Suppressor macrophage treated with lipopolysaccharide for 4 hours (primary cell): ENCODE data around the gene JPH3.
"Not testable (repeated sequence)": the region's sequence is repeated elsewhere in the genome, so short reads cannot be mapped to it uniquely, and the experiment has no call there.

ENCODE experiments used
- DNase-seq: peaks from one replicate; pipeline ENCODE4 v3.0.0-alpha.2; 2020

The JPH3 gene

DNA sequence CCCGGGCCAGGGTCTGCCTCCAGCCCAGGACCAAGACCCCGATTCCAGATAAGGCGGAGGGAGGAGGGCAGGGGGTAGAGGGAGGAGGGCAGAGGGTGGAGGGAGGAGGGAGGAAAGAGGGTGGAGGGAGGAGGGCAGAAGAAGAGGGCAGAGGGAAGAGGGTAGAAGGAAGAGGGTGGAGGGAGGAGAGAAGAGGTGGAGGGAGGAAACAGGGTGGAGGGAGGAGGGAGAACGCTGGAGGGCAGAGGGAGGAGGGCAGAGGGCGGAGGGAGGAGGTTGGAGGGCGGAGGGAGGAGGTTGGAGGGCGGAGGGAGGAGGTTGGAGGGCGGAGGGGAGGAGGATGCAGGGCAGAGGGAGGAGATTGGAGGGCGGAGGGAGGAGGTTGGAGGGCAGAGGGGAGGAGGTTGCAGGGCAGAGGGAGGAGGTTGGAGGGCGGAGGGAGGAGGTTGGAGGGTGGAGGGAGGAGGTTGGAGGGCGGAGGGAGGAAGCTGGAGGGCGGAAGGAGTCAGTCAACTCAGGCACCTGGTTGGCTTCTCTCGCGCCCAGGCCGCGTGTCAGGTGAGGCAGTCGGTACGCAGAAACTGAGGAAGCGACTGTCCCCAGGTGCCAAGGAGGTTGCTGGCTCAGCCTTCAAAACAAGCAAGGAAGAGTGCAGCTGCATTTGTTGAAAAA is 98.2 kb downstream of the JPH3 start:
- DNase-seq = no peak

DNA sequence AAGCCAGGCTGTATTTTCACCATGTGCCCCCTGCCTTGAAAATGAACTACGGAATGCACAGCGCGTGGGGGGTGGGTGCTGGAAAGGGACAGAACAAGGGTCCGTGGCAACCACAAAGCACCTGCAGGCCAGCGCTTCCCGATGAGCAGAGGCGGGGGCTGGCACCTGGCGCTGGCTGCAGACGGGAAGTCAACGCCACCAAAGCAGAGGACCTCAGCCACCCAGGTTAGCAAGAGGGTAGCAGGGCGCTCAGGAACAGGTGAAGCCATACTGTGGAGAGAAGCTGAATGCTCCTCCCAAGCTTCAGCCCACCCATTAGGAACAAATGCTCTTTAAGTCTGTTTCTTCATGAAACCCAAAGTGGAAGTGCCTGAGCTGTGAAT is 98.8 kb downstream of the JPH3 start:
- no peak for DNase-seq

DNA sequence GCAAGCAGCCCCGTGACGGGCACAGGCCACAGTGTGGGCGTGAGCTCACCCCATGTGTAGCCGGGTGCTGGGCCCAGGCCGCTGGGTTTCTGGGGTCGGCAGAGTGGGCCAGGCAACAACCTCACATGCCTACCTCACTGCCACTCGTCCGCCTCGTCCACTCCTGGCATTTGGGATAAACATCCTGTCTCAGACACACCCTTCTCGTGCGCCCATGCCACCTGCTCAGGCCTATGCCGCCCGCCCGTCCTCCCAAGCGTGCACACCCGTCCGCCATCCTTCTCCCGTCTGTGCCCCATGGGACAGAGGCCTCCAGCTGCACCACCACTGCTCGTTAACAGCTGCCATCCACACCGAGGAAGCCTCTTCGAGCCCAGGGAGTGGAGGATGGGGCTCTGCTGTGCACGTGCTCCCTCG is 99.2 kb downstream of the JPH3 start:
- no peak for DNase-seq

DNA sequence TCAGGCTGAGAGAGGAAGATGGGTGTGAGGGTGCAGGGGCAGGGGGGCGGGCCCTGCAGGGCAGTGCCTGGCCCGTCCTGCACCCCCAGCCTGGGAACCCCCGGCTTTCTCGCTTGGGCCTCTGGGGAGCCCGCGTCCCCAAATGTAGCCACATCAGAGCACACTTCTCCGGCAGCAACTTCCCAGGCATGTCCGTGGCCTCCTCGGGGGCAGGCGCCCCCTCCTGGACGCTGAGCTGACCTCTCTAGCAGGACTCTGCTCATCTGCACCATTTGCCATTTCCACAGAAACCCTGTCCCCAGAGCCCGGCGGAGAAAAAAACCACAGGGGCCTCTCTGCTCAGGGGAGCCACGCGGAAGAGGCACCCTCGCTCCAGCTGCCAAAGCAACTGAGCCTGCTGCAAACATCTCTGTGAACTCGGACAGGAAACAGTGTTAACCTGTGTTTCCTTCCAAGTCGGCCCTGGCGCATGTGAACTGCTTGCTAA is 100.1 kb downstream of the JPH3 start:
- DNase-seq = peak; percentile 39

DNA sequence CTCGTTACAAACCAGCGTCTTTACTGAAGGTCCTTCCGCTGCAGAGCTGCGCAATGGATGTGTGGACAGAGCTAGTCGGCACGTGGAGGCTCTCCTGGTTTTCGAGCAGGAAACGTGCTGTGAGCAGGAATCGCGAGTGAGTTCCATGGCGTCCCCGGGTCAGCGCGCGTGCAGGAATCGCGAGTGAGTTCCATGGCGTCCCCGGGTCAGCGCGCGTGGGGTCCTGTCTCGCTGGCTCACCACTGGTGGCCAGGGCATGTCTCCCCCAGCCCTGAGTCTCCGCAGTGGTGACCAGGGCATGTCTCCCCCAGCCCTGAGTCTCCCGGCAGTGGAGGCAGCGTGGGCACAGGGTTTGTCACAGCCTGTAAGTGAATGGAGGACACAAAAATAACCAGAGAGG is 100.8 kb downstream of the JPH3 start:
- DNase-seq = no peak

DNA sequence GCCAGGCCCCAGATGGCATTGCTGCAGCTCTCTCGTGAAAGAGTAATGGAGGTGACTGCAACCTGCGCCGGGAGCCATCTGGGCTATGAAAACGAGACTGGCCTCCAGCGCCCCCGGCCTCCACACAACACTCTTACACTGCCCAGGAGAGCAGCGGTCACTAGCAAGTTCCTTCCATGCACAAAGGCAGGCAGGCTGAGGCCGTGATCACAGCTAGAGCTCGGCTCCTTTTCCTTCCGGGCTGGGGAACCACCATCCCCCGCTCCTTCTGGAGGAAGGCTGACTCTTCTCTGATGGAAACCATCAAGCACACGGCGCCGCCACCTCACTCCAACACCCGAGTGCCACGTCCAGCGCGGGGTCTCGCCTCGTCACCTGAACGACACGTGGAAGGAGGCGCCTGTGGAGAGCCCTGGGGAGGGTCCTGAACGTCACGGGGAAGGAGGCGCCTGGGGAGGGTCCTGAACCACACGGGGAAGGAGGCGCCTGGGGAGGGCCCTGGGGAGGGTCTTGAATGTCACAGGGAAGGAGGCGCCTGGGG is 101.6 kb downstream of the JPH3 start:
- DNase-seq = no peak

DNA sequence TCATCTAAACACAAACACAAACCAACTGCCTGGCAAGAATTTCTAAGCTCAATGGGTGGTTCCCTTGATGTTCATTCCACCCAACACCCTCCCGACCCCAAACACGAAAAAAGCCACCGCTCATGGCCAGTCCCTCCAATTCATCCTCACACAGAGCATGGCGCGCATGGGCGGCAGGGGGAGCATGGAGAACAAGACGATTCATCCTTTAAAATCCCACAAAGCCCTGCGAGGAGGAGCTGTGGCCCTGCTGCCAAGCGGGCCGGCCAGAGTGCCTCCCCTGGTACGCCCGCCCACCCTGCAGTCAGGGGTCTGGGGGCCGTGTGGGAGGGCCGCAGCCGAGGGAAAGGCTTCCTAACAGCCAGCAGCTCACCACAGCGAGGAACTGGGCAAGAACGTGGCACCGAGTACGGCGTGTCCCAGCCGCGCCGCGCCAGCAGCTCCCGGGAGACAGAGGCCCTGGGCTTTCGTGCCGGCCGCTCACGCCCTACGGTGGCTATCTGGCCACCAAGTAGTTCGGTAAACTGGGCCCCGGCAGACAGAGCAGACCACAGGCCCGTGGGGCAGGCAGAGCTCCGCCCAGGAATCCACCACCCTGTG is 102.5 kb downstream of the JPH3 start:
- DNase-seq = no peak

DNA sequence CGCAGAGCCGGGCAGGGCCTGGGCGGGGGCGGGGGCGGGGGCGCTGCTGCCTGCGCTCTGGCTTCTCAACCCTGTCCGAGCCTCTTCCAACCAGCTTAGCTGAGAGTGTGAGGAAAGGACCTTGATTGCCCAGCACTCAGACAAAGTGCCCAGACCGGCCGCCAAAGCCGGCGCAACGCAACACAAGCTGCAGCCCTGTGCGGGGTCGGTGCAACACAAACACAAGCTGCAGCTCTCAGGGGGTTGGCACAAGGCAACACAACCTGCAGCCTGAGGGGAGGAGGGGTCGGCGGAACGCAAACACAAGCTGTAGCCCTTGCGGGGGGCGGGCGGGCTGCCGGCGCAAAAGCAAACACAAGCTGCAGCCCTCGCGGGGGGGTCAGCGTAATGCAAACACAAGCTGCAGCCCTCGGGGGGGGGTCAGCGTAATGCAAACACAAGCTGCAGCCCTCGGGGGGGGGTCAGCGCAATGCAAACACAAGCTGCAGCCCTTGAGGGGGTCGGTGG is 103.5 kb downstream of the JPH3 start:
- no peak for DNase-seq

DNA sequence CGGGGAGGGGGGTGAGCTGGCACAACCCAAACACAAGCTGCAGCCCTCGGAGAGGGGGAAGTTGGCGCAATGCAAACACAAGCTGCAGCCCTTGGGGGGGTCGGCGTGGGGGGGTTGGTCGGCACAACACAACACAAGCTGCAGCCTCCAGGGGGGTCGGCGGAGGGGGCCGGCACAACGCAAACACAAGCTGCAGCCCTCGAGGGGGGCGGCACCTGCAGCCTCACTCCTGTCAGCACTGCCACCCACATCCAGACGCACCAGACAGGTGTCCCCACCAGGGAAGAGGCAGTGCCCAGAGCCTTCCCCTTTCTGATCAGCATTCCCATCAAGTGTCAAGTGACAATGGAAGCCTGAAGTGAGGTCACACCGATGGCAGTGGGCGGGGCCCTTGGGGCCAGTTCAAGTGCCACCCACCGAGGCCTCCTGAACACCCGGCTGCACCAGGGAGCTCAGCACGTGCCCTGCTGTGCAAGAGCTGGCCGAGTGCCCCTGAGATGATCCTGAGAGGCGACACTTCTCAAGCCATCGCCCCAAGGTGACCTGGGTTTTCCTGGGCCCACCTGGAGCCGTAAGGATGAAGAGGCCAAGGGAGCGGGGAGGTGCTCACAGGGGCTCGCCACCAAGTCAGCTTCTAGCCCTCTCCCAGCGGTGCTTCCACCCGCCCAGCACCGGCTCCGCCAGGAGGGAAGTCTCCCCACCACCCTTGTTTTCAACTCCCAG is 104.1 kb downstream of the JPH3 start:
- no peak for DNase-seq

DNA sequence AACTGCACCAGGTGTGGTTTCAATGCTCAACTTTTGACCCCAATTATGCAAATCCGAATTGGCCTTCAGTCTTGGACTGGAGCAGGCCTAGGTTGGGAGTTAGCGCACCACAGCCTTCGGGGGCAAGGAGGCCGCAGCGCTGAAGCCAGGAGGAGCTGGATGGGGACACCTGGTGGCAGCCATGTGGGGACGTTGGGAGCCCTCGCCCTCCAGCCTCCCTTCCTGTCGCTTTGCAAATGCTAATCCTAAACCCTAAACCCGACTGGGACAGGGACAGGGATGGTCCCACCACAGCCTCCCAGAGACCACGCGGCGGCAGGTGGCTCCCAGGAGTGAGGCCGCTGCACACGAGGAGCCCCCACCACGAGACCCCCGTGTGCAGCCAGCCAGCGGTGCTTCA is 104.8 kb downstream of the JPH3 start:
- no peak for DNase-seq

DNA sequence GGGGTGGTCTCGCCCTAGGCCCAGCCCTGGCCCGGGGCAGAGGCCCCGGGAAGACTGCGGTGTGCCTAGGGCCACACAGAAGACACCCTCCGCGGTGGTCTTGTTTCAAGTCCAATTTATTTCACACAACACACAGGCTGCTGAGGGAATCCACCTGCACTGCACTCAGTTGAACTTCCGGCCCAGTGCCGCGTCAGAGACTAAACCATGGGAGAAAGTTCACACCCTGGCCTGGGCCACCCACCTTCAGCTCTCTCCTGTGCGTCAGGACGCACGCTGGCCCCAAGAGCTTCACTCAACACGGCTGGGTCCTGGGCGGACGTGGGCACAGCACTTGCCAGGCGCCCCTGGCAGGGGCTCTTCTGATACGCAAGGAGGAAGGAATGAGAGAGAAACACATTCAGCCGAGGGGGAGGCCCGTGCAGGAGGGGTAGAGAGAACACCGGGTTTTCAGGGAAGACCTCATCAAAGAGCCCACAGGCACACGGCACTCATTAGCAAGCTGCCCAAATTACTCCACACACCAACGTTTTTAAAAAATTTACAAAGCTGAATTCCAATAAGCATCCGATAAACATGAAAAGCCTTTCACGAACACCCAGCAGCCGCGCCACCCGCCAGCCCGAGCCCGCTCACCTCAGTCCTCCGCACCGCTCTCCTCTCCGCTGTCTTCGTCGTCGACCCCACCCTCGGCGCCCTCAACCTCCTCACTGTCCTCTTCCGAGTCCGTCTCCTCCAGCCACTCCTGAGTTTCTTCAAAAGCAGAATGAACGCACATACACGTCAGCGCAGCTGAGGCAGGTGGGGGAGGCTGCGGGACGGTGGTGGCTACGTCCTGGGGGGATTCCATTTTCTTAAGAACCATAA is 105.6 kb downstream of the JPH3 start:
- no peak for DNase-seq

DNA sequence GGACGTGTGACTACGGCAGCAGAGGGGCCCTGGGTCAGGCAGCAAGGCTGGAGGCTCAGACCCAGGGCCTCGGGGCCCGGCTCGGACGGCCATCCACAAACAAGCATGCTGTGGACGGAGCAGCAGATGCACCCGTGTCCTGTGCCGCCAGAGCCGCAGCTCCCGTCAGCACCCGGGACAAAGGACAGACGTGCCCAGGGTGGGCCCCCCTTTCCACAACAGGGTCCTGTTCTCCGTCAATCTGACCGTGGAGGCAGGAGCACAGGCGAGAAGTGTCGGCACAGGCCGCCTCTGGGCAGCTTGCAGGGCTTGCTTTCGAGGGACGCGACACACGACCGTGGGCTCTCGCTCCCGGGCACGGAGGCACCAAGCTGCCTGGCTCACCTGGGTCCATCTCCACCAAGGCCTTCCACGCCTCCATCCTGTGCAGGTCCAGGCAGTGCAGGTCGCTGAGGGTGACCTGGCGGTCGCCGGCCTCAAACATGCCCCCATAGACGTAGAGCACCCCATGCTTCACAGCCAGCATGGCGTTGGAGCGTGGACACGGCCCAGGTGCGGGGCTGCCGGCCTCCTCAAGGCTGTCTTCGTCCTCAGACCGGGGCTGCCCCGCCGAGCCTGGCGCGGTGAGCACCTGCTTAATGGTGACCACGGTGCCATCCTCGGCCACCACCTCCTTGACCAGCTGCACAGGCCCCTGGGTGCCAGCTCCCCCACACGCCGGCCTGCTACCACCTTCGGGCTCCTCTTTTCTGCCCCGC is 106.8 kb downstream of the JPH3 start:
- no peak for DNase-seq

DNA sequence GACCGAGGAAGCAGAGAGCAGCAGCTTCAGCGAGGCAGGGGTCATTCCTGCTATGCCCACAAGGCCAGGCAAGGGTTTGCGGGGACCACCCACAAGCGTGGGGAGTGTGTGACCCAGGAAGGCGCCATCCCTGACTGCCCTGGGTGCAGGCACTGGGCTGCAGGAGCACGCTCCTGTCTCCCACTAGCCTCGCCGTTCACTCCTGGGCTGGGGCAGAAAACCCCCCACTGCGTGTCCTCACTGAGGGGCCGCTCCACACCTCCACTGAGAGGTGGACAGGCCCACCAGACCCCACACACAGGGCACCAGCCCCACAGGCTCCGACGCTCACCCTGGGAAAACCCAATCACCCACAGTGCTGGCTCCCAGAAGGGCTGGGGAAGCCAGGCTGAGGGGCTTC is 107.4 kb downstream of the JPH3 start:
- DNase-seq = no peak

DNA sequence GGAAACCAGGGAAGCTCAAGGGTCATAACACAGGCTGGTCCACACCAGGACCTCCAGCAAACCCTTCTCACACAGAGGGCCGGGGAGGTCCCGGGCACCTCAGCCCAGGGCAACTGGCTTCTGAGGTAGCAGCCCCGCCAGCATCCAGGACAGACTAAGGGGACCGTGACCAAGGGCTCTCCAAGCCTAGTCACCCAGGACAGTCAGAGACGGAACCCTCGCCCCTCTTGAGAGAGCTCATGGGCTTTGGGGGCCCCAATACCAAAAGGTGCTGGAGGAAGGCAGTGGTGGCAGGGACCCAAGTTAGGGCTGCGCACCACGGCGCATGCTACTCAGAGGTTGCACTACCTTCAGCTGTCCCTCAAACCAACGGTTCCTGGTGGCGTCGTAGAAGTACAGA is 108.6 kb downstream of the JPH3 start:
- no peak for DNase-seq

DNA sequence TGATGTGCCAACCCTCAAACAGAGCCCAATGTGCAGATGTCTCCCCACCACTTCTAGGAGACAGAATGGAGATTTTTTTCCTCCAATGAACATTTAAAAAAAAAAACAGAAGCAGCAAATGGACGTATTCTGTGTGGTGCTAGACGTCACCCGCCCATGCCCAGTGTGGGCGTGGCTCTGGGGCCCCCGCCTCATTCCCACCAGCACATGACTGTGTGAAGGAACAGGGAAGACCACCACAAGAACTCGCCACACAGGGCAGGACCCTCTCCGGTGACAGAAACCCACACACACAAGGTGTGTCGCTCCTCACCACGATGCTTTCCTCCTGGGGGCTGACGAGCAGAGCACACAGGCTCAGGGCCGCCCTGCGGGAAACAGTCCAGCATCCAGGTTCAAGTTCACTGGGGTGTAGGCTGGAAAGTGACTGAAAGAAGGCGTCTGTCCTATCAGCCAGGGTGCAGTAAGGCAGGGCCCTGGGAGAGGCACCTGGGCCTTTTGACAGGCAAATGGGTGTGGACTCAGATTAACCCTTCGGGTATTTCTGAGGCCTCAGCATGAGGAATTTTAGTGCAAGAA is 110.0 kb downstream of the JPH3 start:
- no peak for DNase-seq

DNA sequence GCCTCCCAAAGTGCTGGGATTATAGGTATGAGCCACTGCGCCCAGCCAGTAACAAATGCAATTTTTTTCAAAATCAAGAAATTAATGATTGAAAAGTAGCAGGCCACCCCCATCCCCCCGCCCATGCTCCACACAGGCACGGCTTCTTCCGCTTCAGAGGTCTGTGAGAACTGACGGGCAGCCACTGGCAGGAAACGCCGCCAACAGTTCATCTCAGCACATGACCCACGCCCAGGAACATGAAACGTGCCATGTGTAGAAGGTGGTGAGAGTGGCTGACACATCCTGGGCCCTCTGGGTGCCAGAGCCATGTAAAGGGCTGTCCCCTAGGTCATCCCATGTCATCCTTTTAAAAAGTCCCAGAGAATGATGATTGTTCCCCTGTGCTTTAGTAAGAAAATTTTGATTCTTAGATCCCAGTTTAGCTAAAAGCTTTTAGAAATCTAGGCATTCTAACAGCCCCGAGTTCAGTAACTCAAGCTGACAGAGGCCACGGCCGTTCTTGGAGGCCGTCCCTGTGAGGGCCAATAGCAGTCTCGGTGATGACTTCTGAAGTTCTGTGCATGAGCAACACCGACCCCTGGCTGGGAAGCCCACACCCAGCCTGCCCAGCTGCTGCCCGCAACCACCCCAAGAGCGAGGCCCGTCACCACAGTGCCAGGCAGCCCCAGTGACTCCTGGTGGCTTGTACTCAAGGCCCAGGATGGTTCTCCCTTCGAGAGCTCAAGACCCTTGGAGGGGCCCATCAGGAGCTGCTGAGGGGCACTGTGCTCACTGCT is 111.3 kb downstream of the JPH3 start:
- DNase-seq = peak; percentile 14

DNA sequence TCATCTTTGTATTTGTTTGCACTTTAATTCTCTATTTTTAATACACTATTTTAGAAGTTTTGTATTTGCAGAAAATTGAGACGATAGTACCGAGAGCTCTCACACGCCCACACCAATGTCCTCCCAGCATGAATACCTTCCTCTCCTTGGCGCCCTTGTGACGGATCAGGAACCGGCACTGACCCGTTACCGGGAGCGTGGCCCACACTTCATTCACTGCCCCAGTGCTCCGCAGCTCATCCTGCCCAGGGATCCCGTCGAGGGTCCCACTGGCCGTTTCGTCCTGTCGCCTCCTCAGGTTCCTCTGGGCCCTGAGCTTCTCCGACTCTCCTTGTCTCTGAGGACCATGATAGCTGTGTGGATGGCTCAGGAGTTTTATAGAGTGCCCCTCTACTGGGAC is 112.9 kb downstream of the JPH3 start:
- DNase-seq = no peak

DNA sequence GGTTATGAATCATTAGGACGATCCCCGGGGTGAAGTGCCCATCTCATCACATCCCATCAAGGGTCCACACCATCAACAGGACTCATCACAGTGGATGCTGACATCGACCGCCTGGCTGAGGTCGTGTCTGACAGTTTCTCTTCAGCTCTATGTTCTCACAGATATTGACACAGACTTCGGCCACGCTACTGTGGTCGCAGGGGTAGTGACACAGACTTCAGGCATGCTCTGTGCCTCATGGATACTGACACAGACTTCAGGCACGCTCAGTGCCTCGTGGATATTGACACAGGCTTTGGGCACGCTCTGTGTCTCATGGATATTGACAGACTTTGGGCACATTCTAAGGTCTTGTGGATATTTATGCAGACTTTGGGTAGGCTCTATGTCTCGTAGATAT is 113.3 kb downstream of the JPH3 start:
- DNase-seq = no peak

DNA sequence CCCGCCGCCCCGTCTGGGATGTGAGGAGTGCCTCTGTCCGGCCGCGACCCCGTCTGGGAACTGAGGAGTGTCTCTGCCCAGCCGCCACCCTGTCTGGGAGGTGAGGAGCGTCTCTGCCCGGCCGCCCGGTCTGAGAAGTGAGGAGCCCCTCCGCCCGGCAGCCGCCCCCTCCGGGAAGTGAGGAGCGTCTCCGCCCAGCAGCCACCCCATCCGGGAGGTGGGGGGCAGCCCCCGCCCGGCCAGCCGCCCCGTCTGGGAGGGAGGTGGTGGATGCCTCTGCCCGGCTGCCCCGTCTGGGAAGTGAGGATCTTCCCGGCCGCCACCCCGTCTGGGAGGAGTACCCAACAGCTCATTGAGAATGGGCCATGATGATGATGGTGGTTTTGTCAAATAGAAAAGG is 116.5 kb downstream of the JPH3 start:
- not testable (repeated sequence) for DNase-seq

DNA sequence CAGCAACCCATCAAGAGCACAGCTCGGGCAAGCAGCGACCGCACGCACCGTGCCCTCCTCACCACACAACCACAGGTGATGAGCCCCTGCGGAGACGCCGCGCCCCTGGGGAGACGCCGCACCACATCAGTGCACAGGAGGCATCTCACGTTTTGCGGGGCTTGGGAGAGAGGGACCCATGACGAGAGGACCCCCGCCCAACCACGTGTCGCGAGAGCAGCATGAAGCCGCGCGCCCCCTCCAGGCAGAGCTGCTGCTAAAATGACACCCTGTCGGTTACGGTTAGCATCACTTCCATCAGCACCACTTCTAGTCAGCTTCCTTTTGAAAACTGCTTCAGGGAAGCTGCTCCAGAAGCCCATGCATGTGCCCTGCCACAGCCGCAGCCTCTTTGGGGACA is 118.1 kb downstream of the JPH3 start:
- no peak for DNase-seq
